Loucy (cell line): ENCODE measurements around the gene FAM219A.

ENCODE experiments used
- H2AFZ ChIP-seq: fragments of 200-600 bp; sonication (generic); 2 replicates; pipeline ENCODE4 v1.6.0; 2016; ENCODE audit warnings: antibody characterized with exemption, mild to moderate bottlenecking, low read length, moderate library complexity
- H3F3A ChIP-seq: fragments of 200-600 bp; 2 replicates; pipeline ENCODE4 v1.6.0; 2016; ENCODE audit warnings: antibody characterized with exemption, low read depth, mild to moderate bottlenecking
- H3K27me3 ChIP-seq: fragments of 200-600 bp; sonication (generic); 2 replicates; pipeline ENCODE4 v1.6.1; 2014; ENCODE audit warnings: low read length, mild to moderate bottlenecking; ENCODE audit not compliant: insufficient read depth, poor library complexity, severe bottlenecking
- H3K36me3 ChIP-seq: fragments of 200-600 bp; sonication (generic); 2 replicates; pipeline ENCODE4 v1.6.1; 2016; ENCODE audit warnings: low read length; ENCODE audit not compliant: insufficient read depth
- H3K4me1 ChIP-seq: fragments of 200-600 bp; sonication (generic); 2 replicates; pipeline ENCODE4 v1.5.1; 2014; ENCODE audit warnings: low read length, mild to moderate bottlenecking; ENCODE audit not compliant: insufficient read depth, poor library complexity, severe bottlenecking
- H3K4me2 ChIP-seq: fragments of 200-600 bp; sonication (generic); 2 replicates; pipeline ENCODE4 v1.6.0; 2014; ENCODE audit warnings: antibody characterized with exemption, low read length, low read depth, mild to moderate bottlenecking; ENCODE audit not compliant: poor library complexity, severe bottlenecking
- H3K4me3 ChIP-seq: fragments of 200-600 bp; sonication (generic); 2 replicates; pipeline ENCODE4 v1.5.1; 2014; ENCODE audit warnings: low read length, mild to moderate bottlenecking, mixed read lengths; ENCODE audit not compliant: poor library complexity, severe bottlenecking
- H3K79me2 ChIP-seq: fragments of 200-600 bp; sonication (generic); 2 replicates; pipeline ENCODE4 v1.6.1; 2014; ENCODE audit warnings: low read length; ENCODE audit not compliant: insufficient read depth
- H3K9ac ChIP-seq: fragments of 200-600 bp; sonication (generic); 2 replicates; pipeline ENCODE4 v1.6.0; 2014; ENCODE audit warnings: mild to moderate bottlenecking, low read depth, low read length, moderate library complexity; ENCODE audit not compliant: poor library complexity, severe bottlenecking
- H3K9me2 ChIP-seq: fragments of 200-600 bp; sonication (generic); replicated peaks from 2 replicates; pipeline ENCODE4 v1.6.1; 2016; ENCODE audit warnings: low read depth, low read length, mixed read lengths
- H3K9me3 ChIP-seq: fragments of 200-600 bp; sonication (generic); 2 replicates; pipeline ENCODE4 v1.6.1; 2014; ENCODE audit warnings: mild to moderate bottlenecking, antibody characterized with exemption, low read length, low read depth; ENCODE audit not compliant: insufficient read depth
- H4K20me1 ChIP-seq: fragments of 200-600 bp; sonication (generic); 2 replicates; pipeline ENCODE4 v1.6.0; 2014; ENCODE audit warnings: antibody characterized with exemption, low read length, mild to moderate bottlenecking; ENCODE audit not compliant: insufficient read depth, poor library complexity, severe bottlenecking
- CTCF ChIP-seq: fragments of 200-600 bp; sonication (generic); conservative IDR thresholded peaks from 2 replicates; pipeline ENCODE4 v1.5.1; 2014; ENCODE audit warnings: mild to moderate bottlenecking, antibody characterized with exemption, low read length
- EZH2phosphoT487 ChIP-seq: fragments of 200-600 bp; IDR thresholded peaks from 2 replicates; pipeline ENCODE4 v1.6.1; 2018; ENCODE audit warnings: antibody characterized with exemption, mild to moderate bottlenecking, moderate library complexity, borderline replicate concordance

The FAM219A gene

GRCh38 chr9:34386656-34387055, 71.7 kb downstream of the FAM219A start:
- TF ChIP-seq CTCF (no peak), EZH2phosphoT487 (no peak)
- no peak overlapping the region for H2AFZ ChIP-seq
- H3K4me3 ChIP-seq = no peak overlapping the region

GRCh38 chr9:34385561-34386230, 72.7 kb downstream of the FAM219A start:
- Histone ChIP-seq H3K27me3 (no peaks in the 10 kb centered on the region), H3K4me1 (no peaks in the 10 kb centered on the region), H3K9ac (no peak overlapping the region), H3K36me3 (no peaks in the 10 kb centered on the region), H3K79me2 (no peaks in the 10 kb centered on the region), H2AFZ (no peak overlapping the region), H3K4me3 (no peak overlapping the region), H3K9me2 (no peaks in the 10 kb centered on the region), H3K4me2 (no peak overlapping the region), H3F3A (no peaks in the 10 kb centered on the region), H4K20me1 (no peaks in the 10 kb centered on the region), H3K9me3 (no peaks in the 10 kb centered on the region)
- TF ChIP-seq EZH2phosphoT487 = no peak

More at GRCh38 chr9:34386656-34387055, 71.7 kb downstream of the FAM219A start:
- H3K9me2 ChIP-seq = no peaks in the 10 kb centered on the region
- no peaks in the 10 kb centered on the region for H3K27me3 ChIP-seq
- H3K4me1 ChIP-seq = no peaks in the 10 kb centered on the region
- no peak overlapping the region for H3K4me2 ChIP-seq
- no peaks in the 10 kb centered on the region for H3F3A ChIP-seq
- H3K9me3 ChIP-seq = no peaks in the 10 kb centered on the region
- no peaks in the 10 kb centered on the region for H4K20me1 ChIP-seq
- H3K36me3 ChIP-seq = no peaks in the 10 kb centered on the region
- H3K9ac ChIP-seq = no peak overlapping the region
- no peaks in the 10 kb centered on the region for H3K79me2 ChIP-seq

- Histone ChIP-seq H4K20me1 (no peaks in the 10 kb centered on the region), H3K4me3 (no peak overlapping the region), H3K4me1 (peaks cover 5% of the 10 kb centered on the region), H2AFZ (no peak overlapping the region), H3K9ac (no peak overlapping the region), H3K79me2 (no peaks in the 10 kb centered on the region), H3K36me3 (no peaks in the 10 kb centered on the region), H3K9me3 (no peaks in the 10 kb centered on the region), H3K4me2 (no peak overlapping the region), H3K27me3 (no peaks in the 10 kb centered on the region), H3F3A (no peaks in the 10 kb centered on the region), H3K9me2 (no peaks in the 10 kb centered on the region)
- TF ChIP-seq CTCF (no peak), EZH2phosphoT487 (no peak)
Measured at GRCh38 chr9:34384368-34385165, 73.8 kb downstream of the FAM219A start.
